Right renal pelvis (tissue), 4 donors: ENCODE results near the gene DNAH17. TPM values are rescaled to one million over a fixed set of nuclear protein-coding genes. Genes with fewer than 3 reads are reported as not detected.
"Not testable (repeated sequence)": the region's sequence is repeated elsewhere in the genome, so short reads cannot be mapped to it uniquely, and the experiment has no call there.

Experiments
- DNase-seq, 4 donors: peaks; one replicate each; pipeline ENCODE4 v3.0.0-alpha.2; 2013; ENCODE audit warnings: low read depth in 4 of 4, low spot score in 3 of 4, missing footprints in 1 of 4
- polyA plus RNA-seq, 4 donors: library from polyadenylated mRNA; unstranded; fragments of 120-200 nt; gene quantifications; one replicate each; pipeline ENCODE4 v1.2.1, GENCODE V29; 2013; ENCODE audit not compliant: insufficient read length in 4 of 4

DNAH17 gene
- polyA plus RNA-seq, 4 donors = 1.8 to 2.3 (median 1.9) TPM

DNA sequence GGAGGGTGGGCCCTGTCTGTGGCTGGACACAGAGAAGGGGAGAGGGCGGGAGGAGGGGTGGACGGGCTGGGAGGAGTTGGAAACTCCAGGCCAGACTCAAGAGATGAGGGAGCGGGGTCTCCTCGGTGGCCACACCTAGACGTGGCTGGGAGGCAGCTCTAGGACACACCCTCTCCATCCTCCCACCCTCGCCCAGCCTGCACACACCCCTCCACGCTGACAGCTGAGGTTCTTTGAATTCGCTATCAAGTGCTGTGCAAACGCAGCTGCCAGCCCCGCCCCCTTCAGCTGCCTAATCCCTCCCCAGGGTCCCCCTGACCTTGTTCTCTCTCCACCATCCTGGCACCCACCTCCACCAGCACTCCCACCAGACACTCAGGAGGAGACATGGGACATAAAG lies 48.7 kb downstream of the DNAH17 start:
- DNase-seq = no peak

DNA sequence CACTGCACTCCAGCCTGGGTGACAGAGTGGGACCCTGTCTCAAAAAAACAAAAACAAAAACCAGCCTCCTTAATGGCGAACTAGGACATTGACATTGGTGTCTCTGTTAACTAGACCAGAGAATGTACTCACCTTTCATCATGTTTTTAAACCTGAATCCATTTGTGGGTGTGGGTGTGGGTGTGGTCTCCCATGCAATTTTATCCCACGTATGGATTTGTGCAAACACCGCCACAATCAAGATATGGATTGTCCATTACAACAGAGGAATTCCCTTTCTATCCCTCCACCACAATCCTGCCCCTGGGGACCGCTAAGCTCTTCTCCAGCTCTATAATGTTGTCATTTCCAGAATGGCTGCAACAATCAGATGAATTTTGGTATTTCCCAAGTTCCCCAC lies 49.9 kb downstream of the DNAH17 start:
- no peak for DNase-seq

- no peak for DNase-seq
These were observed 50.8 kb downstream of the DNAH17 start for GRCh38 chr17:78526231-78527025.

GRCh38 chr17:78525511-78526160 lies 51.6 kb downstream of the DNAH17 start:
- no peak for DNase-seq

- no peak for DNase-seq
These were observed 52.2 kb downstream of the DNAH17 start for GRCh38 chr17:78524870-78525510.

GRCh38 chr17:78523934-78524655 lies 53.1 kb downstream of the DNAH17 start:
- DNase-seq = no peak

DNA sequence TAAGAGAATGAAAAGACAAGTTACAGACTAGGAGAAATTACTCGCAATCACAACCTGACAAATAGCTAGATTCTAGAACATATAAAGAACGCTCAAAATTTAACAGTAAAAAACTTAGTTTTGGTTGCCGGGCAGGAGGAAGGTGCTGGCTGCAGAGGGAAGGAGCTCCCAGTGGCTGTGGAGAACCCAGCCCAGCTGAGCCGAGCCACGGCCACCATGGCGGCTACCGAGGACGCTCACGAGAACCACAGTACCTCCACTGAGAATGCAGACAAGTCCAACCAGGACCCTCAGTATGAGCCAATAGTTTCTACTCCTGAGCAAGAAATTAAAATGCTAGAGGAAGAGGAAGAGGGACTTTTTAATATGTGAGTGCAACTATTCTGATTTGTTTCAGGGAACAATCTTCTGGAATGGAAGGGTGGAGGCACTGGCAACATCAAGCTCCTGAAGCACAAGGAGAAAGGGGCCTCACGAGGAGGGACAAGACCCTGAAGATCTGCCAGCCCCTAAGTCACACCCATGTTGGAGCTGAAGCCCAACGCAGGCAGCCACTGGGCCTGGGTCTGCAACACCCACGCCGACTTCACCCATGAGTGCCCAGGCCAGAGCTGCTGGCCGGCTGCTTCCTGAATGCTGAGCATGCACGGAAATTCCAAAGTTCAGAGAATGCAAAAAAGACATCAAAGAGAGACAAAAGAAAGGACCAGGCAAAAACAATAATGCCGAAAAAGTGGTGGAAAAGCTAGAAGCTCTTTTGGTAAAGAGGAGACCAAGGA lies 55.0 kb downstream of the DNAH17 start:
- no peak for DNase-seq

GRCh38 chr17:78517421-78517820 lies 59.8 kb downstream of the DNAH17 start:
- no peak for DNase-seq

DNA sequence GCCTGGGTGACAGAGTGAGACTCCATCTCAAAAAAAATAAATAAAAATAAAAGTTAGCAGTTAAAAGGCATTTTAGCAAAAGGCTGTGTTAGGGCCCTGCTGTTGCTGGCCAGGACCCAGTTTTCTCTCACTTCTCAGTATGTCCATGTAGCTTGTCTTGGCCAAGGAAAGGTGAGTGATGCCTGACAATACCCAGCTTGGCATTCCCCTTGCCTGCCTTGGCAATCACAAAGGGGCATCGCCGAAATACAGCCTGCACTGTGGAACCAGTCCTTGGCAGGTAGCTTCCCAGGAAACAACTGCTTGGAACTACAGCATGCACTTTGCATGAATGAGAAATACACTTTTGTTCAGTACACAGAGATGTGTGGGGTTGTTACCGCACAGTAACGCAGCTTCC lies 61.7 kb downstream of the DNAH17 start:
- DNase-seq = no peak

GRCh38 chr17:78514521-78514920 lies 62.7 kb downstream of the DNAH17 start:
- no peak for DNase-seq

GRCh38 chr17:78512976-78513375 lies 64.2 kb downstream of the DNAH17 start:
- no peak for DNase-seq

DNA sequence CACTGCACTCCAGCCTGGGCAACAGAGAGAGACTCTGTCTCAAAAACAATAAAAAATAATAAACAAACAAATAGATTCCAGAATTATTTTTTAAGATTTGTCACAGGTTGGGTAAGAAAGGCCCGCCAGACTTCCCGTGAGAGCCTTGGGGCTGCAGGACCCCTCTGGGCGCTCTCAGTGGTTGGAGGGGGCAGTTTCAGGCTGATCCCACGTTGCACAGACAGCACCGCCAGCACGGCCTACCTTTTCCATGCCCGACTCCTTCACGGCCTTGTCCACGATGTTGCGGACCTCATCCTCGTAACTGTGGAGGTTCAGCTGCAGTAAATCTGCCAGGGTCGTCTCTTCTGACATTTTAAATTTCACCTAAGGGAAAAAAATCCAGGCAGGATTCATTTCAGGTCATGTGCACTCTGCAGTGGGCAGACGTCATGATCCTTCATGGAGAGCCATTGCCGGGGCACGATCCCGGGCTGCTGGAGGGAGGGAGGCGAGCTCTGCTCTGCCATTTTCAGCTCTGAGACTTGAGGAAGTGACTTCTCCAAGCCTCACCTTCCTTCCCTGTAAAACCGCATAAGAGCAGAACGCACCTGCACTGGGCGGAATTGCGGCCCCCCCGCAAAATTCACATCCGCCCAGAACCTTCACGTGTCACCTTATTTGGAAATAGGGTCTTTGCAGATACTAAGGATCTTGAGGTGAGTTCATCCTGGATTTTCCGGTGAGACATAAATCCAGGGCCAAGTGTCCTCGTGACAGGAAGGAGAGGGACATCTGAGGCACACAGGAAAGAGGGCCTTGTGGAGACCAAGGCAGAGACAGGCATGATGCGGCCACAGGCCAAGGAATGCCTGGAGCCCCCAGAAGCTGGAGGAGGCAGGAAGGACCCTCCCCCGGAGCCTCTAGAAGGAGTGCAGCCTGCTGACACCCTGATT lies 66.8 kb downstream of the DNAH17 start:
- DNase-seq = no peak

GRCh38 chr17:78507526-78507925 lies 69.7 kb downstream of the DNAH17 start:
- no peak for DNase-seq

- no peak for DNase-seq
These were observed 70.5 kb downstream of the DNAH17 start for GRCh38 chr17:78506454-78507309.

GRCh38 chr17:78504156-78504925 lies 72.9 kb downstream of the DNAH17 start:
- no peak for DNase-seq

- not testable (repeated sequence) for DNase-seq
These were observed 73.8 kb downstream of the DNAH17 start for GRCh38 chr17:78503388-78503787.

DNA sequence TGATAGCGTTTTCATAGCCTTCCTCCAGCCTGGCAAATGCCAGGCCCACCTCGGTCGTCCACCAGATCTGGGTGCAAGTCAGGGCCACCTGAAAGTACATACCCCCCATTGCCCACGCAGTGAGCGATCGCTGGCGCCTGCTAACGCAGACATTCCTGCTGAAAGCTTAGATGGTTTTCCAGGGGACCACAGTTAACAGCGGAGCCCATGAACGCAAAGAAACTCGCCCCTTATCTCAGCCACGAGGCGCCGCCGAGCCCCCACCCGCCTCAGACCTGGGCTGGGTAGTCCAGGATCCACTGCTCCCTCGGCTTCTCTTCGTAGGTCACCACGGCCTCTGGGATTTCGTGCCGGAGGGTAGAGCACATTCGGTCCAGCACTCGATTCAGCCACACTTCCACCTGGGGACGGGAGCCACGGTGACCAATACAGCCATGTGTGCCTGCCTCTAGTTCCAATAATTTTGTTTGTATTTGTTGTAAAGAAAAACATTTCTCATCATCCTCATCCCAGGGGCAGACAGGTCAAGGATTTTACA lies 74.5 kb downstream of the DNAH17 start:
- DNase-seq = no peak
